T-cell (primary cell): ENCODE measurements around the gene TTC7B. TPM values are rescaled to one million over a fixed set of nuclear protein-coding genes. Genes with fewer than 3 reads are reported as not detected.

Experiments used
- ATAC-seq, 4 experiments: fragments of 200-7000 bp in 3 of 4; fragments of 150-1000 bp in 1 of 4; cut with Tn5 transposase; replicated peaks in 1 of 4; 1 replicate in 3 of 4; 2 replicates in 1 of 4; pipeline ENCODE4 v1.10.0; 2021; ENCODE audit warnings: moderate library complexity in 3 of 4, mild to moderate bottlenecking in 2 of 4, moderate number of reproducible peaks in 1 of 4
- CTCF ChIA-PET, 2 donors: fragments of 300-600 bp; sonication (Branson Sonifier 250); formaldehyde crosslinking; loops; one replicate each; lab custom pipeline; 2022; ENCODE audit warnings: antibody characterized with exemption in 2 of 2; lab: Charles Lee
- POLR2A ChIA-PET, 2 donors: fragments of 300-600 bp; sonication (Branson Sonifier 250); formaldehyde crosslinking; loops; one replicate each; lab custom pipeline; 2022; ENCODE audit warnings: antibody characterized with exemption in 2 of 2; lab: Charles Lee
- DNase-seq, 35 experiments: peaks; one replicate each; pipeline versions ENCODE4 v3.0.0 to v3.0.0-alpha.2; 2013 to 2023
- H3K27ac ChIP-seq: one replicate; pipeline ENCODE4 v1.5.1; 2013; ENCODE audit warnings: low read length
- H3K27me3 ChIP-seq, 2 experiments: replicated peaks in 1 of 2; 1 replicate in 1 of 2; 2 replicates in 1 of 2; pipeline versions ENCODE4 v1.6.1 to v1.7.0; 2013; ENCODE audit warnings: low read length in 1 of 2, mixed read lengths in 1 of 2; ENCODE audit not compliant: control insufficient read depth in 2 of 2, insufficient read depth in 2 of 2; ENCODE audit errors: extremely low read depth in 1 of 2
- H3K36me3 ChIP-seq, 2 donors: 1 replicate in 1 of 2; 2 replicates in 1 of 2; pipeline versions ENCODE4 v1.6.1 to v1.7.0; 2013; ENCODE audit warnings: low read length in 1 of 2; ENCODE audit not compliant: control insufficient read depth in 2 of 2, insufficient read depth in 1 of 2; ENCODE audit errors: extremely low read depth in 1 of 2
- H3K4me1 ChIP-seq, 2 experiments: 1 replicate in 1 of 2; 2 replicates in 1 of 2; pipeline versions ENCODE4 v1.6.1 to v1.7.0; 2013; ENCODE audit warnings: low read length in 2 of 2, mixed read lengths in 1 of 2; ENCODE audit not compliant: insufficient read depth in 2 of 2, control insufficient read depth in 1 of 2; ENCODE audit errors: extremely low read depth in 1 of 2
- H3K4me3 ChIP-seq, 2 donors: 1 replicate in 1 of 2; 2 replicates in 1 of 2; pipeline versions ENCODE4 v1.5.1 to v1.7.0; 2013; ENCODE audit warnings: mild to moderate bottlenecking in 2 of 2, low read length in 1 of 2, moderate library complexity in 1 of 2; ENCODE audit not compliant: control insufficient read depth in 1 of 2; ENCODE audit errors: extremely low read depth in 1 of 2
- H3K9me3 ChIP-seq: 2 replicates; pipeline ENCODE4 v1.7.0; 2013
- H3K27ac Mint-ChIP-seq, 2 donors: one replicate each; pipeline ENCODE4 v1.8.0; 2020 to 2021; ENCODE audit warnings: mild to moderate bottlenecking in 2 of 2, mixed read lengths in 2 of 2
- H3K27me3 Mint-ChIP-seq, 2 donors: one replicate each; pipeline ENCODE4 v1.8.0; 2021 to 2022; ENCODE audit warnings: mixed read lengths in 2 of 2
- H3K36me3 Mint-ChIP-seq: one replicate; pipeline ENCODE4 v1.8.0; 2021; ENCODE audit warnings: mixed read lengths
- H3K4me1 Mint-ChIP-seq, 3 donors: one replicate each; pipeline ENCODE4 v1.8.0; 2020 to 2022; ENCODE audit warnings: mixed read lengths in 3 of 3, mild to moderate bottlenecking in 1 of 3
- H3K4me3 Mint-ChIP-seq, 3 donors: one replicate each; pipeline ENCODE4 v1.8.0; 2020 to 2022; ENCODE audit warnings: mild to moderate bottlenecking in 3 of 3, mixed read lengths in 3 of 3, moderate library complexity in 3 of 3
- H3K9me3 Mint-ChIP-seq, 3 donors: one replicate each; pipeline ENCODE4 v1.8.0; 2020 to 2022; ENCODE audit warnings: mixed read lengths in 3 of 3
- WGBS: methylation state at CpG from one replicate; pipeline ENCODE4 v1.1.5; 2013; ENCODE audit warnings: missing lambda C conversion rate; ENCODE audit not compliant: insufficient coverage; 5-methylcytosine and 5-hydroxymethylcytosine counted together
- total RNA-seq, 35 experiments: library from RNA in 6 of 35; stranded (reverse) in 6 of 35; fragments of 120-200 nt in 1 of 35; gene quantifications; one replicate each; pipeline versions ENCODE4 v1.2.1 to v1.2.4 and lab custom pipeline; 2013 to 2026

TTC7B gene
- total RNA-seq, 5 donors from 2014 or later (not counting 1 experiment from before 2014, with no cell fraction given): 1.5 to 2.6 (median 1.7) TPM

DNA sequence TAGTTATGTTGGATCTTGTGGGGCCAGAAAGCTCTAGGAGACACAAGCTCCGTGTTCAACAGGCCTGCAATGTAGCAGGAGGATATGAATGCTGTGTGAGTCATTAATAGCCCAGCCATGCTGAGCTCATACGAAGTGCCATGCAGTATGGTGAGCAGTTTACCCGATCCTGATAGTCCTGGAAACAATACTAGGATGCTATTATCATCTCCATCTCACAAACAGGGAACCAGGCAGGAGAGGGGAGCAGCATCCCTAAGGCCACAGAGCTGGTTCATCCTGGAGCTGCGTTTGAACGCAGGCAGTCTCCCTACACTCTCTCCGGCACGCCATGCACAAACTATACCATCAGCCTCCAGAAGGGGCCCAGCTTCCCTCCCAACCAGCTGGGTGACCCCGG lies 20.5 kb downstream of the TTC7B start:
- Mint-ChIP-seq H3K4me1 (peaks cover 0 to 5% (median 2%) of the 10 kb centered on the region in 3 donors), H3K27me3 (no peaks in the 10 kb centered on the region), H3K9me3 (no peaks in the 10 kb centered on the region), H3K4me3 (no peak overlapping the region), H3K27ac (no peak overlapping the region), H3K36me3 (no peaks in the 10 kb centered on the region)
- Histone ChIP-seq H3K27me3 (no peaks in the 10 kb centered on the region), H3K4me1 (no peaks in the 10 kb centered on the region), H3K4me3 (no peak overlapping the region), H3K9me3 (no peaks in the 10 kb centered on the region), H3K27ac (no peak overlapping the region), H3K36me3 (no peaks in the 10 kb centered on the region)
- DNase-seq: no peak
- no peak for ATAC-seq
- ChIA-PET CTCF (no interaction called here), POLR2A (no interaction called here)
- WGBS: 72% methylated on average over 4 of the region's 8 CpGs

GRCh38 chr14:90791486-90791885 lies 24.7 kb downstream of the TTC7B start:
- Mint-ChIP-seq H3K4me1 (no peaks in the 10 kb centered on the region), H3K36me3 (no peaks in the 10 kb centered on the region), H3K9me3 (no peaks in the 10 kb centered on the region), H3K27ac (no peak overlapping the region), H3K4me3 (no peak overlapping the region), H3K27me3 (no peaks in the 10 kb centered on the region)
- no peaks in the 10 kb centered on the region for H3K36me3 ChIP-seq
- H3K4me3 ChIP-seq: no peak overlapping the region
- no peaks in the 10 kb centered on the region for H3K9me3 ChIP-seq
- DNase-seq: no peak
- no peak for ATAC-seq
- no peaks in the 10 kb centered on the region for H3K27me3 ChIP-seq
- 92% methylated on average over 6 of the region's 12 CpGs for WGBS
- H3K4me1 ChIP-seq: no peaks in the 10 kb centered on the region
- CTCF ChIA-PET: no interaction called here
- POLR2A ChIA-PET: no interaction called here
- no peak overlapping the region for H3K27ac ChIP-seq

- Mint-ChIP-seq H3K27ac (no peak overlapping the region), H3K36me3 (no peaks in the 10 kb centered on the region), H3K27me3 (no peaks in the 10 kb centered on the region), H3K4me1 (no peaks in the 10 kb centered on the region), H3K9me3 (no peaks in the 10 kb centered on the region), H3K4me3 (no peak overlapping the region)
- WGBS: 92% methylated on average over 7 of the region's 7 CpGs
- ChIA-PET POLR2A (no interaction called here), CTCF (no interaction called here)
- H3K4me1 ChIP-seq: no peaks in the 10 kb centered on the region
- H3K4me3 ChIP-seq: no peak overlapping the region
- no peaks in the 10 kb centered on the region for H3K9me3 ChIP-seq
- H3K27ac ChIP-seq: no peak overlapping the region
- H3K27me3 ChIP-seq: no peaks in the 10 kb centered on the region
- ATAC-seq: no peak
- DNase-seq: no peak
- H3K36me3 ChIP-seq: no peaks in the 10 kb centered on the region
These were observed 28.2 kb downstream of the TTC7B start for GRCh38 chr14:90788031-90788430.

DNA sequence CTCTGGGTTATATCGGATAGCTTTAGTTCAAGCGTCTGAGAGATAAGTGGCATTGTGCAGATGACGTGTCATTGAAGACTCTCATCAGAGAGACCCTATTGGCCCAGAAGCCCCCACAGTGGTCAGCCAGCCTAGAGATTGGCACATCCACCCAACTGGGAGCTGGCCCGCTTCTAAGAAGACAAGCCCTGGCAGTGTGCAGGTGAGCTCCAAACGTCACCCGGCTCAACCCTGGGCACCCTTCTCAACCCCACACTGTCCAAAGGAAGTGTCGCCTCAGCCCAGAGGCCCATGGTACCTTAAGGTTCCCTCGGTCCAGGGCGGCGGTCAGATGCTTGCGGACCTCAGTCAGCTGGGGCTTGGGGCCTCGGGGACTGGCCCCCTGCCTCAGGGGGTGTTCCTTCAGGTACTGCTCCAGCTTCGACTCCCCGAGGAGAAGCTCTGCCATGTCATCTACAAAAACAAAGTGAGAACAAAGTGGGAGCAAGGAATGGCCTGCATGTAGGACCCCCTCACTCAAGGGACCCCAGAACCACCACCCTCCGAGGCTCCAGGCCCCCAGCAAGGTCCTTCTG lies 30.3 kb downstream of the TTC7B start:
- ATAC-seq (no peak), DNase-seq (no peak)
- H3K4me1 ChIP-seq: no peaks in the 10 kb centered on the region
- H3K4me1 Mint-ChIP-seq: no peaks in the 10 kb centered on the region
- H3K36me3 ChIP-seq: no peaks in the 10 kb centered on the region
- H3K9me3 Mint-ChIP-seq: no peaks in the 10 kb centered on the region
- ChIA-PET CTCF (no interaction called here), POLR2A (no interaction called here)
- H3K4me3 ChIP-seq: no peak overlapping the region
- H3K27ac Mint-ChIP-seq: no peak overlapping the region
- no peaks in the 10 kb centered on the region for H3K9me3 ChIP-seq
- no peaks in the 10 kb centered on the region for H3K27me3 Mint-ChIP-seq
- H3K27ac ChIP-seq: no peak overlapping the region
- H3K4me3 Mint-ChIP-seq: no peak overlapping the region
- no peaks in the 10 kb centered on the region for H3K36me3 Mint-ChIP-seq
- WGBS: 90% methylated on average over 11 of the region's 15 CpGs
- H3K27me3 ChIP-seq: peaks cover 0 to 2% of the 10 kb centered on the region in 2 experiments

DNA sequence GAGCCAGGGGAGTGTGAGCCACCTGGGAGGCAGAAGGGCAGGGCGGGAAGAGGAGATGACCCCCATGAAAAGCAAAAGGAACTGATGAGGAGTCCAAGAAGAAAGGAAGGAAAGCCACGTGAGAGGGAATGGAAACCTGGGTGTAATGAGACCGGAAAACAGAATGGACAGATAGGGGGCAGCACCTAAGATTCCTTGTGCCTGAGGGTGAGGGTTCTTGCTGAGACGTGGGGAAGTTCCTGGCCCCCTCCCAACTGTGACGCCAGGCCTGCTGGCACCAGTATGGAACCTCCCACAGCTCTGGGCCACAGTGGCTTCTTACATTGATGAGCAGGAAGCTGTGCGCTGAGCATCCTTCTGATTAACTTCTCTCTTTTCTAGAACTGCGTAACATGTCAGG lies 30.8 kb downstream of the TTC7B start:
- H3K4me1 ChIP-seq: no peaks in the 10 kb centered on the region
- WGBS: 76% methylated on average over 6 of the region's 7 CpGs
- no peak overlapping the region for H3K27ac ChIP-seq
- ChIA-PET POLR2A (interaction anchor here in 1 of 2 donors (0.6 kb wide), 1 partner anchor 9 kb away, joined by 3 read pairs; no protein-coding TSS in a partner anchor), CTCF (no interaction called here)
- ATAC-seq (no peak), DNase-seq (no peak)
- Mint-ChIP-seq H3K4me3 (no peak overlapping the region), H3K27ac (no peak overlapping the region), H3K9me3 (no peaks in the 10 kb centered on the region), H3K27me3 (no peaks in the 10 kb centered on the region), H3K4me1 (no peaks in the 10 kb centered on the region), H3K36me3 (no peaks in the 10 kb centered on the region)
- H3K9me3 ChIP-seq: no peaks in the 10 kb centered on the region
- H3K4me3 ChIP-seq: no peak overlapping the region
- H3K27me3 ChIP-seq: peaks cover 0 to 2% of the 10 kb centered on the region in 2 experiments
- no peaks in the 10 kb centered on the region for H3K36me3 ChIP-seq

- no peaks in the 10 kb centered on the region for H3K4me1 Mint-ChIP-seq
- ChIA-PET CTCF (no interaction called here), POLR2A (interaction anchor here in 1 of 2 donors (0.6 kb wide), 1 partner anchor 10 kb away, joined by 3 read pairs; no protein-coding TSS in a partner anchor)
- H3K36me3 Mint-ChIP-seq: no peaks in the 10 kb centered on the region
- Histone ChIP-seq H3K4me1 (no peaks in the 10 kb centered on the region), H3K27ac (no peak overlapping the region), H3K9me3 (no peaks in the 10 kb centered on the region), H3K27me3 (peaks cover 0 to 2% of the 10 kb centered on the region in 2 experiments), H3K4me3 (no peak overlapping the region), H3K36me3 (no peaks in the 10 kb centered on the region)
- DNase-seq: no peak
- H3K9me3 Mint-ChIP-seq: no peaks in the 10 kb centered on the region
- 91% methylated on average over 5 of the region's 9 CpGs for WGBS
- no peak overlapping the region for H3K4me3 Mint-ChIP-seq
- H3K27me3 Mint-ChIP-seq: no peaks in the 10 kb centered on the region
- H3K27ac Mint-ChIP-seq: no peak overlapping the region
- ATAC-seq: no peak
These were observed 31.5 kb downstream of the TTC7B start for GRCh38 chr14:90784621-90785270.
